HCT116 (cell line): ENCODE measurements around the gene AEBP2.
"Not testable (repeated sequence)": the region's sequence is repeated elsewhere in the genome, so short reads cannot be mapped to it uniquely, and the experiment has no call there.

Source experiments
- ATF3 ChIP-seq: IDR thresholded peaks from 2 replicates; pipeline ENCODE4 v1.6.1; 2012
- CTCF ChIP-seq, 3 experiments: fragments of 200-600 bp in 1 of 3; sonication (generic) in 1 of 3; IDR thresholded peaks in 2 of 3; conservative IDR thresholded peaks in 1 of 3; 2 replicates each; pipeline ENCODE4 v1.5.1; 2012 to 2017; ENCODE audit warnings: low read depth in 2 of 3, low read length in 2 of 3, antibody characterized with exemption in 1 of 3, borderline replicate concordance in 1 of 3, control low read depth in 1 of 3, mild to moderate bottlenecking in 1 of 3, mixed read lengths in 1 of 3, mixed run types in 1 of 3, moderate library complexity in 1 of 3; ENCODE audit not compliant: insufficient read depth in 1 of 3
- ELF1 ChIP-seq: IDR thresholded peaks from 2 replicates; pipeline ENCODE4 v1.6.1; 2012; ENCODE audit warnings: low read depth, borderline replicate concordance
- EZH2 ChIP-seq: fragments of 200-600 bp; sonication (generic); IDR thresholded peaks from 2 replicates; pipeline ENCODE4 v1.6.1; 2017; ENCODE audit warnings: antibody characterized with exemption, mixed run types
- EZH2phosphoT487 ChIP-seq: fragments of 200-600 bp; IDR thresholded peaks from 2 replicates; pipeline ENCODE4 v1.6.1; 2018; ENCODE audit warnings: antibody characterized with exemption, borderline replicate concordance
- FOSL1 ChIP-seq: IDR thresholded peaks from 2 replicates; pipeline ENCODE4 v1.6.1; 2012; ENCODE audit warnings: low read depth
- POLR2A ChIP-seq: IDR thresholded peaks from 2 replicates; pipeline ENCODE4 v1.7.0; 2011; ENCODE audit warnings: borderline replicate concordance; ENCODE audit not compliant: insufficient read depth, insufficient read length; ENCODE audit errors: extremely low read depth
- POLR2AphosphoS5 ChIP-seq: IDR thresholded peaks from 2 replicates; pipeline ENCODE4 v1.6.1; 2011; ENCODE audit warnings: mild to moderate bottlenecking, low read depth, low read length, moderate library complexity
- RAD21 ChIP-seq: IDR thresholded peaks from 2 replicates; pipeline ENCODE4 v1.6.1; 2012; ENCODE audit warnings: low read depth, mild to moderate bottlenecking
- REST ChIP-seq: IDR thresholded peaks from 2 replicates; pipeline ENCODE4 v1.6.1; 2012; ENCODE audit warnings: low read depth
- SP1 ChIP-seq: IDR thresholded peaks from 2 replicates; pipeline ENCODE4 v1.6.1; 2012; ENCODE audit warnings: low read depth
- TCF7L2 ChIP-seq: IDR thresholded peaks from 2 replicates; pipeline ENCODE4 v1.7.0; 2011; ENCODE audit warnings: borderline replicate concordance, inconsistent platforms; ENCODE audit not compliant: insufficient read depth, insufficient read length; ENCODE audit errors: extremely low read depth
- YY1 ChIP-seq: IDR thresholded peaks from 2 replicates; pipeline ENCODE4 v1.6.1; 2011; ENCODE audit warnings: low read length, low read depth, moderate library complexity, mild to moderate bottlenecking; ENCODE audit not compliant: insufficient replicate concordance; ENCODE audit errors: extremely low read depth
- ZFX ChIP-seq: fragments of 450-650 bp; IDR thresholded peaks from 2 replicates; pipeline ENCODE4 v1.6.1; 2017

GRCh38 chr12:19392644-19393043 lies 46.6 kb upstream of the AEBP2 start:
- not testable (repeated sequence) for TF ChIP-seq TCF7L2; YY1; ZFX; POLR2A; ELF1; FOSL1; POLR2AphosphoS5; EZH2phosphoT487; CTCF (IDR thresholded peaks at IDR 0.05 in 2 of 3, conservative IDR thresholded peaks at IDR 0.05 in 1 of 3; ENCODE audit: borderline replicate concordance in 1 of 3, insufficient read depth in 1 of 3, low read depth in 2 of 3, low read length in 2 of 3); ATF3; SP1; RAD21; EZH2; REST
